Activated B cell treated with CpG ODN at 0.5 μM for 24 hours (primary cell): Measurements from ENCODE around the gene ACMSD. TPM values are rescaled to one million over a fixed set of nuclear protein-coding genes. Genes with fewer than 3 reads are reported as not detected.
"Not testable (repeated sequence)": the region's sequence is repeated elsewhere in the genome, so short reads cannot be mapped to it uniquely, and the experiment has no call there.

Experiments
- ATAC-seq: fragments of 200-7000 bp; cut with Tn5 transposase; one replicate; pipeline ENCODE4 v1.10.0; 2021; ENCODE audit warnings: low read depth, mild to moderate bottlenecking, moderate library complexity
- CTCF ChIA-PET: fragments of 350-600 bp; sonication (Branson Sonifier 250); formaldehyde crosslinking; loops from one replicate; lab custom pipeline; 2021; ENCODE audit warnings: antibody characterized with exemption; lab: Charles Lee
- POLR2A ChIA-PET: fragments of 350-600 bp; sonication (Branson Sonifier 250); formaldehyde crosslinking; loops from one replicate; lab custom pipeline; 2021; ENCODE audit warnings: antibody characterized with exemption; lab: Charles Lee
- DNase-seq: peaks from one replicate; pipeline ENCODE4 v3.0.0; 2022
- H3K27ac Mint-ChIP-seq: one replicate; pipeline ENCODE4 v1.8.0; 2020; ENCODE audit warnings: mixed read lengths
- H3K27me3 Mint-ChIP-seq: one replicate; pipeline ENCODE4 v1.8.0; 2021; ENCODE audit warnings: mixed read lengths
- H3K36me3 Mint-ChIP-seq: one replicate; pipeline ENCODE4 v1.8.0; 2021; ENCODE audit warnings: low read depth, mixed read lengths
- H3K4me1 Mint-ChIP-seq: one replicate; pipeline ENCODE4 v1.8.0; 2021; ENCODE audit warnings: mixed read lengths
- H3K4me3 Mint-ChIP-seq: one replicate; pipeline ENCODE4 v1.8.0; 2020; ENCODE audit warnings: mild to moderate bottlenecking, mixed read lengths
- H3K9me3 Mint-ChIP-seq: one replicate; pipeline ENCODE4 v1.8.0; 2020; ENCODE audit warnings: mixed read lengths
- CTCF ChIP-seq: fragments of 200-600 bp; IDR thresholded peaks from one replicate; pipeline ENCODE4 v1.8.0; 2022; ENCODE audit warnings: antibody characterized with exemption, mild to moderate bottlenecking
- intact Hi-C: fragments of 100-400 bp; cut with micrococcal nuclease; formaldehyde crosslinking; loops from one replicate; pipeline ENCODE4 v1.15.1; 2024
- total RNA-seq: library from RNA; stranded (reverse); gene quantifications from 2 replicates; pipeline ENCODE4 v1.2.3, GENCODE V29; 2022

Gene ACMSD
- total RNA-seq, 1 donor from 2014 or later = not detected

GRCh38 chr2:134899204-134899603 is 60.8 kb downstream of the ACMSD start:
- Mint-ChIP-seq H3K27ac (no peak overlapping the region), H3K4me3 (no peak overlapping the region), H3K9me3 (no peaks in the 10 kb centered on the region), H3K36me3 (peaks cover 2% of the 10 kb centered on the region), H3K4me1 (no peaks in the 10 kb centered on the region), H3K27me3 (no peaks in the 10 kb centered on the region)
- no peak for TF ChIP-seq CTCF
- CTCF ChIA-PET = no interaction called here
- ATAC-seq (no peak), DNase-seq (no peak)
- intact Hi-C loops = loop anchor here (2.0 to 5.0 kb wide), 2 partner anchors 182 to 242 kb away; partner anchors contain the start of gene TMEM163
- POLR2A ChIA-PET = no interaction called here

DNA sequence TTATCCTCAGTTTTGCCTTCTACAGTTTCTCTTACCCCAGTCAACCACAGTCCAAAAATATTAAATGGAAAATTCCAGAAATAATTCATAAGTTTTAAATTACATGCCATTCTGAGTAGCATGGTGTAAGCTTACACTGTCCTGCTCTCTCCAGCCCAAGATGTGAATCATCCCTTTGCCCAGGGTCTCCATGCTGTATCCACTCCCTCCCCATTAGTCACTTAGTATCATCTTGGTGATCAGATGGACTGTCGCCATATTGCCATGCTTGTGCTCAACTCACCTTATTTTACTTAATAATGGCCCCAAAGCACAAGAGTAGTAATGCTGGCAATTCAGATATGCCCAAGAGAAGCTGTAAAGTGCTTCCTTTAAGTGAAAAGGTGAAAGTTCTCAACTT is 61.7 kb downstream of the ACMSD start:
- ChIA-PET POLR2A (no interaction called here), CTCF (interaction anchor here (2.7 kb wide), 1 partner anchor 448 kb away, joined by 18 read pairs; no protein-coding TSS in a partner anchor)
- Mint-ChIP-seq H3K9me3 (no peaks in the 10 kb centered on the region), H3K4me3 (no peak overlapping the region), H3K36me3 (peaks cover 2% of the 10 kb centered on the region), H3K27me3 (no peaks in the 10 kb centered on the region), H3K27ac (no peak overlapping the region), H3K4me1 (no peaks in the 10 kb centered on the region)
- DNase-seq (no peak), ATAC-seq (no peak)
- no peak for TF ChIP-seq CTCF
- intact Hi-C loops = no loop called here

- H3K4me3 Mint-ChIP-seq, ATAC-seq, H3K27me3 Mint-ChIP-seq, H3K9me3 Mint-ChIP-seq, POLR2A ChIA-PET, H3K36me3 Mint-ChIP-seq, H3K27ac Mint-ChIP-seq, CTCF ChIA-PET, H3K4me1 Mint-ChIP-seq, intact Hi-C loops, DNase-seq: not testable (repeated sequence)
These were observed 65.3 kb downstream of the ACMSD start for GRCh38 chr2:134903701-134904100.

GRCh38 chr2:134905168-134905567 is 66.8 kb downstream of the ACMSD start:
- intact Hi-C loops = no loop called here
- CTCF ChIA-PET = no interaction called here
- H3K27me3 Mint-ChIP-seq = no peaks in the 10 kb centered on the region

GRCh38 chr2:134906726-134907125 is 68.3 kb downstream of the ACMSD start:
- no peak overlapping the region for H3K4me3 Mint-ChIP-seq
- H3K4me1 Mint-ChIP-seq = no peaks in the 10 kb centered on the region
- DNase-seq (no peak), ATAC-seq (no peak)
- peaks cover 7% of the 10 kb centered on the region for H3K9me3 Mint-ChIP-seq
- no peak overlapping the region for H3K27ac Mint-ChIP-seq
- ChIA-PET POLR2A (no interaction called here), CTCF (interaction anchor here (1.0 kb wide), 1 partner anchor 454 kb away, joined by 3 read pairs; no protein-coding TSS in a partner anchor)
- H3K27me3 Mint-ChIP-seq = no peaks in the 10 kb centered on the region
- no peak for TF ChIP-seq CTCF
- intact Hi-C loops = no loop called here
- peaks cover 2% of the 10 kb centered on the region for H3K36me3 Mint-ChIP-seq

More at GRCh38 chr2:134905168-134905567, 66.8 kb downstream of the ACMSD start:
- Mint-ChIP-seq H3K4me1 (no peaks in the 10 kb centered on the region), H3K4me3 (no peak overlapping the region), H3K27ac (no peak overlapping the region), H3K36me3 (peaks cover 2% of the 10 kb centered on the region), H3K9me3 (peaks cover 7% of the 10 kb centered on the region)
- ATAC-seq (no peak), DNase-seq (no peak)
- POLR2A ChIA-PET = no interaction called here
- TF ChIP-seq CTCF = no peak

GRCh38 chr2:134907441-134908116 is 69.2 kb downstream of the ACMSD start:
- H3K4me3 Mint-ChIP-seq, H3K9me3 Mint-ChIP-seq, H3K27me3 Mint-ChIP-seq, H3K27ac Mint-ChIP-seq, intact Hi-C loops, DNase-seq, H3K4me1 Mint-ChIP-seq, ATAC-seq, POLR2A ChIA-PET, H3K36me3 Mint-ChIP-seq: not testable (repeated sequence)
- CTCF ChIA-PET = interaction anchor here (1.0 kb wide), 1 partner anchor 455 kb away, joined by 3 read pairs; no protein-coding TSS in a partner anchor
